Inflammatory macrophage treated with lipopolysaccharide for 4 hours (primary cell): ENCODE data around the gene CHN2.
A peak's percentile ranks its signal among the peaks of the same experiment; 100 is the strongest.

Source experiments
- DNase-seq: peaks from one replicate; pipeline ENCODE4 v3.0.0-alpha.2; 2020

CHN2 gene

DNA sequence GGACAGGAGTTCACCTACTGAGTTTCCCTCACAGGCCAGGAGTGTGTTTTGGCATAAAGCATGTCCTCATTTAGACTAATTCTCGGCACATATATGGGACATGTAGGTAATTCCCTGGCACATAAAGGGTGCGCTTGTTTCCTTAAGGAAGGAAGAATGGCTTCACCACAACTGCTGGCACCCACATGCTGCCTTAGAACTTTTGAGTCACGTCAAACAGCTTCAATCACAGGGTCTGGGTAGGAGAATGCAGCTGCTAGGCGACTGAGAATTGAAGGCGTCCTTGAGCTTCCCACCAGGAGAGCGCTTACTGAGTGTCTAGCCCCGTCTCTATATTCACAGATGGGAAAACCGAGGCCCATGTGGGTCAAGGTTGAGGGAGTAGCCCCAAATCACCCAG lies 146.1 kb downstream of the CHN2 start:
- DNase-seq: no peak

DNA sequence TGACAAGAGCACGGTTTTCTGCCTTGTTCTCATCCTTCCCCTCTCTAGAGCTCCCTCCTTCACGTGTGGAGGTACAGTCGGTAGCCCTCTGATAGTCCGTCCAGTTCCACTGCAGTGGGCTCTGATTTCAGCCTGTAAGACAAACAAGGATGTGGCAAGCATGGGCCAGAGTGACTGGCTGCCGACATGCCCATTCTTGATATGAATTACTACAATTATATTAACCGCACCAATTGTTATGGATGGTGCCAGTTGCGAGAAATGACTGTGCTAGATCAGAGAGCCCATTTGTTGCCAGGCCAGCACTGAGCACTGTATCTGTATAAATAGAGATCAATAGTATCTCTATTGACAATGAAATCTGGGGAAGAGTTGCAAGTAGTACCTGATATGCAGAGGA lies 146.6 kb downstream of the CHN2 start:
- no peak for DNase-seq

DNA sequence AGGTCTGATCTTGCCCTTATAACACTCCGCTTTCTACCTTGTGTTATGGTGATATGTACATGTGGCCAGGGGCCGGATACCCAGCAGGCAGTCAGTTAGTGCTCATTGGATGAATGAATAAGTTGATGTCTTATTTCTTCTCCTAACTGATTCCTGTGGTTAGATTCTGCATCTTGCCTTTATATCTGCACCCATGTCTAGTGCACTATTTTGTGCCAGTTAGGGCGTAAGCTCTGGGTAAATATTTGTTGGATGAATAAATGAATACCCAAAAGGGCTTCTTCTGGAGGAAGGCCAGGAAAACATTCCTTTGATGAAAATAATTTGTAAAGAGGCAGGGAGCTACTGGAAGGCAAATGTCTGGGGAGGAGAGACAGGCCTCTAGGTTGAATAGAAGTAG lies 148.2 kb downstream of the CHN2 start:
- DNase-seq: no peak

DNA sequence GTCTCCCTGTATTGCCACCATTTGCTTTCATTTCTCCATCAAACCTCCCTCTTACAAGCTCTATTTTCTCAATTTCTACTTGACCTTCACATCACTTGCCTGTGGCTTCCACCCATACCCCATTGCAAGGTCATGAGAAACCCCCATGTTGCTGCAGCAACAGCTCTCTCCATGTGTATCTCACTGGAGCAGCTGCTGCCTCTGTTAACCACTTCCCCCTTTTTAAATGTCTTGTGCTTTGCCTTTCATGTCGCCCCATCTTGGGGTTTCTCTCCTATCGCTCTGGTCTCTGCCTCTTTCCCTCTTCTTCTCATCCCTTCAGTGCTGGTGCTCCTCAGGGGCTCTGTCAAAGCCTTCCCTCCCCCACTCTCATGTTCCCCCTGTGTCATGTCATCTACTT lies 148.8 kb downstream of the CHN2 start:
- DNase-seq: peak; percentile 60

DNA sequence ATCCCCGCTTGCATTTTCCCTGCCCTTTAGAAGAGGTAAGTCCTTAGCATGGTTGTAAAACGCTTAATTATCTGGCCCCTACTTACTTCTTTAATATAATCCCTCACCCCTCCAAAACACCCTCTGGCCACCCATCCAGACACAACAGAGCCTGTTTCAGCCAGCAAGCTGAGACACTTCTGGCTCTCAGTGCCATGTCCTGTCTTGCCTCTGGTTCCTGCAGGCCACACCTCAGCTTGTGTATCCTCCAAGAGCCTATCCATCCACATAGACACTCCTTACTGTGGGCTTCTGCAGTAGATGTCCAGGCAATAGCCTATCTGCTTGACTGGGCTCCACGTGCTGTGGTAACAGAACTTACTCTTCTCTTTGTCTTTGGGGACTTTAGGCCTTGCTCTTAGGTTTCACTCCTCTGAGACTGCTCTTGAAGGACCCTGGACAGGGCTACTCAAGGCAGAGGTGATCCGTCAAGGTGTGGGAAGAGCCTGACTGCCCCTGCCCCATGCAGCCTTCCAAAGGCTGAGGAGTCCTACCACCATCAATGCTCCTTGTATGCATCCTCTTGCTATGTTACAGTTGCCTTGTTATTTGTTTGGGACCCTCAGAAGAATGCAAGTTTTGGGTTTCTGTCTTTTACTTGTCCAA lies 149.9 kb downstream of the CHN2 start:
- no peak for DNase-seq

DNA sequence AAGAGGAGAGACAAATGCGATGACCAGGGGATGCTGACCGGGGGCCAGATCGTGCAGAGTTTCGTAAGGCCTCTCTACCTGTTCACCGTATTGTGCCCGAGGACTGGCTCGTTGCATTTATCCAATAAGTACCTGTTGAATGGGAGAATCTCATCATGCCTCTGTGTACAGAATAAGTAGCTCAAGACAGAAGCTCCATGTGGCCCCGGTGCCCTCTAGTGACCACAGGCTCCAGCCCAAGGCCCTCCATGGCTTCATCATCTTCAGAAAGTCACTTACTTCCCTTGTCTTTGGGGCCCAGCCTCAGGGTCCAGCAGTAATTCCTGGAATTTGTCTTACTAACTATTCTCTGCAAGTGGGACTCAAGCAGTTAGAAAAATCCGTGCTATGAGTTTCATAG lies 151.0 kb downstream of the CHN2 start:
- peak; percentile 63 for DNase-seq

DNA sequence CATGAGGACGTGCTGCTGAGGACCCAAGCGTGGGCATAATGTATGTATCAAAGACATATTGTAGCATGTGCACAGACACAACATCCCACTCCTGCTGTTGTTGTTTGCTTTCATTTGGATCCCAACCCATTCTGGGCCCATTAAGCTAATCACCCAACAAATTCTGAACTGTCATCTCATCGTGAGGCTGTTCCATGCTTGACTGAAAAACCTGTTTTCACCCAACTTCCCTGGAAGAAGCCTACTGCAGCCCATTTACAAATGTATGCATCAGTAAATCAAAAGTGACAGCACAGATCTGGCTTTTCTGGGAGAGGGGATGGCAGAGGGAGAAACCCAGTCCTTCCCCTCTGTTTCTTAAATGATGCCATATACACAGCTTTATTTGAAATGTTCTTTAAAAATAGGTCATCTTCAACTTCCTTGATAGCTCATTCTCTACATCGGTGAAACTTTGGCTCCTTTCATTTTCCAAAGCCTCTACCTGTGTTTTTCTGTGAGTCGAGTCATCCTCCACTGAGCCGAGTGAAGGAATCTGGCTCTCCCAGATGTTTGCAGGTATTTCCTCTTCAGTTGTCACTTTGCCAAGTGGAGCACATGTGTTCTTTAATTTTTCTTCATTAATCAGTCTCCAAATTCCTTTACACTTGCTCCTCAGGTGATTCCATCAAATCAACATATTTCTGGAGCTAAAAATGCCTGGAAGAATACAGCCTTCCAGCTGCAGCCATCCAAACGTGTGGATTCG lies 151.8 kb downstream of the CHN2 start:
- no peak for DNase-seq

DNA sequence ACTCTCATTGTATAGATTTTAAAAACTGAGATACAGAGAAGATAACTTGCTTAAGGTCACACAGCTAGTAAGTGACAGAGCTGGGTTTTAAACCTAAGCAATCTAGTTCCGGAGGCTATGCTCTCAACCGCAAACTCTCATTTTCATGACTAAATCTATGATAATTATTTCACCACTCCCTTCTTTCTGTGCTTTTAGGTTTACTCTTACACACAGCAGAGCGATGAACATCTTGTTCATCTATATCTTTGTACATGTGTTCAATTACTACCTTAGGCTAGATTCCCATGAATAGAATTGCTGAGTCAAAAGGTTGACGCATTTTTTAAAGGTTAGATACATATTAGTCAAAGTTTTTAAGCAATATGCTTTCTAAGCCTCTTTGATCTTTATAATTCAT lies 154.8 kb downstream of the CHN2 start:
- no peak for DNase-seq

DNA sequence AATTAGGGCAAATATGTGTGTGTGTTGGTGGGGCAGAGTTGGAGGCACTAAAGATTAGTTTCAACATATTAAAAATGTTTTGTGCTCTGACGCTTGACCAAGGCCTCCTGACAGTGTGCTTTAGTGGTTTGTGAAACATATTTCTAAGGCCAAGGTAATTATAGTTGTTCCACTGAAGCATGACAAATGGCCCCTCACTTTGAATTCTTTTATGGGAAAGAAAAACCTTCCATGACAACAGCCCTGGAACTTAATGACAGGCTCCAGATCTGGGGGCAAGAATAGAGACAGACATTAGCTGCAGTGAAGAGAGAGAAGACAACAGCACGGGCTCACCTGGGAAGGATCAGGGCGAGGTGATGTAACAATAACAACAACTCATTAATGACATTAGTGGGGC lies 155.8 kb downstream of the CHN2 start:
- DNase-seq: no peak

DNA sequence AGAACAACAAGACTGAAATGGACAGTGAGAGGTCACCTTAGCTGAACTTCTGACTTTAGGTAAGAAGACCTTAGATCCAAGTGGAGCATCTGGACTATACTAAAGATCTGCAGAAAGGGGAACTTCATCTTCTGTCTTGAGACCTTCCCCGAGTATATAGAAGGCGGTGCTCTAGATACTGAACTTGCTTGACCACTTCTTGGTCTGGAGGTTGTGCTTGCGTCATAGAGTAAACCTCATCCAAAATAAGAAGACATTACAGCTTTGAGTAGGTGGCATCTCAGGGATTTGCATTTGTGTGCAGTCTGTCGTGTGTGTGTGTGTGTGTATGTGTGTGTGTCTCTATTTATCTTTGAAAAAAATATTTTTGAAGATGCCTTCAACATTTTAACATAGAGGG lies 157.5 kb downstream of the CHN2 start:
- DNase-seq: peak; percentile 79

DNA sequence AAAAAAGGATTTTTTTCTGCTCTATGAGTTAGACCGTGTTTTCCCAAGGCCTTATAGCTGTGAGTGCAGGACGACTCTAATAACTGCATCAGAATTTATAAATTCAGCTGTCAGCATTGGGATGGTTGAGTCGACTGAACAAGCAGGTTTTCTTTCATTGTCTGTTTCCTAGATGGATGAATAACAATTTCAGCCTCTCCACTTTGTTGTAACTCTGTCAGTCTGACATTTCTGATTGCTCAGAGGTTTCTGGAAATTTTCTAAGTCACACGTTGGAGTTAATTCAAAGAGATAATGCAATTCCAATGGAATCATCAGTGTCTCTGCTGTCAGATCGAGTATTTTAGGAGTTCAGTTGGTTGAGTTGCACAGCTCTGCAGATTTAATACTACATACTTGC lies 159.2 kb downstream of the CHN2 start:
- DNase-seq: no peak

DNA sequence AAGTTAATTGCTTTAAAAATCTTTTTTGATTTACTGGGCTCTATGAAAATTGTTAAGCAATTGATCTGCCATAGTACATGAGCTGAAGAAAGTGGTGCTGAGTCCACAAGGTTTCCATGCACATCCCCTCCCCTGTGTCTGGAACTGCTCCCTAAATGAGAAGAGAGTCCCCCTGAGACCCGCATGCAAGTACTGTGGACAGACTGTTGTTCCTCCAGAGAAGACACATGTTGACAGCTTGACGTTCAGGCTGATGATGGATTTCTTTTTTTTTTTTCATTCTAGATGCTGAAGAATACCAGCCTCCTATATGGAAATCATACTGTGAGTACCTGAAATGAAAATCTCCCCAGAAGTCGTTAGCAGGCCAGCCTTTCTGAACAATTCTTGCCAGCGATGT lies 159.8 kb downstream of the CHN2 start:
- DNase-seq: no peak

DNA sequence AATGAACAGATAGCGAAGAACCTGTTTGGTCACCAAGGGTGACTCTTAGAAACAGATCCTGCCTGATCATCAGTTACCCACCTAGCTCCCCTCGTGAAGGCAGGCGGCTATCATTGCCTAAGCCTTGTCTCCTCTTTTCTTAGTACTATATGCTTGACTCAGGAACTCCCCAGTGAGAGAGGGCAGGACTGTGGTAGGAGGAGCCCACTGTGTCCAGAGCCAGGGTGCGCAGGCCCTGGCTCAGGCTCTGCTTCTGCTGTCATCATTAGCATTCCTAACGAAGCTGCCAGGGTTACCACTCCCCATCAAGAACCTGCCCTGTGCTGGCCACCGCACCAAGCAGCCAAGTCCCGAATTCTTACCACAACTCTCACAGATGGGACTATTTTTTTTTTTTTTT lies 160.8 kb downstream of the CHN2 start:
- DNase-seq: no peak

DNA sequence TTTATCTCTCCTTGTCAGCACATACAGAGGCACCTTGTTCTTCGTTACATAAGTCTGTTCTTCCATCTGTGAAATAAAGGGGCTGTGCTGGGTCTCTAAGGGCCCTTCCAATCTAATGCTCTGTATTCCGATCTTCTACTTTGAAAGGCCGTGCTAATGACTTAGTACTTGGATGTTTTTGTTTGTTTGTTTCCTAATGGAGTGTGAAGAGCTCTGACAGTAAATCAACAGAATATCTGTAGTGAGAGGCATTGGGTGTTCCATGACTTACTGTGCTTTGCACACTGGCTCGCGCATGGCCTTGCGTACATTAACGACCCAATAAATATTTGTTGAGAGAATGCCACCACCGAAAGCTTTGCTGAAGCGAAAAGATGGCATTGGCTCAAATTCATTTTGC lies 162.1 kb downstream of the CHN2 start:
- DNase-seq: no peak

DNA sequence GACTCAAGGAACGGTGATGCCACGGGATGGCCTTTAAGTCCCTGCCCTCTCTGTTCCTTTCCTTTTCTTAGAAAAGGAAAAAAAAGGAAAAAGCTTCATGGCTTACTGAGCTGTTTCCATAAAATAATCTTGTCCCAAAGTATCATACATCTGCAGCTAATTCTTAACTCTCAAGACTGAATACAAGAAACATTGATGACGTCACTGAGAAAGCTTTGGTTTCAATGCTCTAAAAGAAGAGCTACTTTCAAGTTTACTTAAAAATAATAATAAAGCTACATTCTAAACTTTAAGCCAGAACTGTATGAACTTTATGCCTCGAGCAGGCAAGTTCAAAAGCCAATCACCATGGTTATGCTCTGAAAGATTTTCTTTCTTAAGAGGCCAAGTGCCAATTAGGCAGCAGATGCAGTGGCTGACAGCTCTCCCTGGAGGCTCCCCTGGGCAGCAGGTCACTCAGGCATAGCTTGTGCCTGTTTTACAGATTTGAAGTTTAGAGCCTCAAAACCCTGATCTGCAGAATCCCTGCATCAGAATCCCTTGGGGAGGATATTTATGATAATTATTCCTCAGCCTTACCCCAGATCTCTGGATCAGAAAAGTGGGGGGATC lies 165.0 kb downstream of the CHN2 start:
- no peak for DNase-seq

DNA sequence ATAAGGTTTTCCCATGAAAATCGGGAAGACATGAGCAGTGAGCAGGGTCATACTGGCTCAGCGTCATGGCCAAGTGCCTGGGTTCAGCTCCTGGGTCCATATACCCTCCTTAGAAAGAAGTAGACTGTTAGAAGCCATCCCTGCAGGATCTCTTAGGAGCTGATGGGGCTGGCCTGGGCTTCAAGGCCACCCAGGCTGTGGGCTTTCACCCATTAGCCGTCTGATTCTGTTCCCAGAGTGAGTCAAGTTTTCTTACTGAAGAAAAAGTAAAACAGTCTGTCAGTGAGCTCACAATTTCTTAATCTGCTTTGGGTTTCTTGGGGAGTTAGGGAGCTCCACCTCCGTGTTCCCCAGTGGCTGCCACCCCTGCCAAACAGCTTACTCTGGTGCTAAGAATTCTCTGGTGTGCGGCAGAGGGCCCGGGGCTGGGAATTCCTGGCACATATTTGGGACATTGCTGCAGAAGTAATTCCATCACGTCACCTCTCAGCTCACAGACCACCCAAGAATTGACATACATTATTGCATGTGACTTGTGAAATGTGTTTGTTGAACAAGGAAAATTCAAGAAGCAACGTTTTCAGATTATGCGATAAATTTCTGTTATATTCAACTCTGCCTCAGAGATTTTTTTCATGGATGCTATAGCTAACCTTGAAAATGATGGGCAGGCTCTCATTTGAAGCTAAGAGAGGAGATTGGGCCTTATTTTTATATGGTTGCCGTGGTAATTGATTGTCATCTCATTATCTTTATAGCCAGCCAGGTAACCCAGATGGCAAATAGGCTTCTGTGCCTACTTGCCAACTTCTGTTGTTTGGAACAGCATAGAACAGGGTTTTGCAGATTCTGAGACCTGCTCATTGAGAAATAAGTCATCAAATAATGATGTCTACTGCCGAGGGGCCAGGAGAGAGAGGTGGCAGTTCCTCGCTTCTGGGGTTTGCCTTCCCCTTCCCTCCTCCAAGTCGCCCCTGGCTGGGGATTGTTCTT lies 166.4 kb downstream of the CHN2 start:
- no peak for DNase-seq

DNA sequence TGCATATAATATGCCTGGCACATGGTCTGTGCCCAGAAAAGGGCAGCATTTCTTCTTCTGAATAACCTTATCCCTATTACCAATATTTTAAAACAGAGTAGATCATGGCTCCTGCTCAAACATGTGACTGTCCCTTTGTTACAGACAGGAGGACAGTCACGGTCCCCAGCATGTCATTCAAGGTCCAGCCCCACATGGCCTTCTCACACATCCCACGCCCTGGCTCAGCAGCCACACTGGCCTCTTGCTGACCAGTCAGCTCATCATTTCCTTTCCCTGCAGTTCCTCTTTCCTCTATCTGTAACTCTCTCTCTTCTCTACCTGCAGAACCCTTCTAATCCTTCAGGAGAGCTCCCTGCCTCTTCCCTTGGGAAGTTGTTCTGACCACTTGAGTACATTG lies 167.8 kb downstream of the CHN2 start:
- peak; percentile 48 for DNase-seq

DNA sequence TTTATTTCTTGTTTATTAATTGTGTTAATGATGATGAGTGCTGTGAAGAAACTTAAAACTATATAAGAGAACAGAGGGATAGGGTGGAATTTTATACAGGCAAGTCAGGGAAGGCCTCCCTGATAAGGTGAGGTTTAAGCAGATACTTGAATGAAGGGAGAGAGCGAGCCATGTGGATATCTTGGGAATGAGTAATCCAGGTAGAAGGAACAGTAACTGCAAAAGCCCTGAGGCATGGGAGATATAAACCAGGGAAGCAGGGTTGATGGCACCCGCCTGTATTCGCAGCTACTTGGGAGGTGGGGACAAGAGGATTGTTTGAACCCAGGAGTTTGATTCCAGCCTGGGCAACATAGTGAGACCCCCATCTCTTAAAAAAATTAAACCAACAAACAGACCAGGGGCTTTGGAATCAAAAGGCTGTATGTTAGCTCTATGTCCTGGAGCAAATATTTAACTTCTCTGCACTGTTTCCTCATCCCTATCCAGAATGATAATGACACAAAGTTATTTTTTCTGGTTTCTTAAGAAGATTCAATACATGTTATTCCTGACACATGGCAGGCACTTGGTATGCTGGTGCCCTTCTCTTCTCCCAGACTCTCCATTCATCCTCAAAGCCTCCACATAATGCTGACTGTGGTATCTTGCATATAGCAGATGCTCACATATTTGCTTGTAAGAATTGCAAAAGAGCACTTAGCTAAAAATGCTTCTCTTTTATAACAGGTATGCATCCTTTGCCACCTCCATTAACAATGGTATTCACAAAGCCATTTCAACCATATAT lies 169.3 kb downstream of the CHN2 start:
- DNase-seq: no peak

DNA sequence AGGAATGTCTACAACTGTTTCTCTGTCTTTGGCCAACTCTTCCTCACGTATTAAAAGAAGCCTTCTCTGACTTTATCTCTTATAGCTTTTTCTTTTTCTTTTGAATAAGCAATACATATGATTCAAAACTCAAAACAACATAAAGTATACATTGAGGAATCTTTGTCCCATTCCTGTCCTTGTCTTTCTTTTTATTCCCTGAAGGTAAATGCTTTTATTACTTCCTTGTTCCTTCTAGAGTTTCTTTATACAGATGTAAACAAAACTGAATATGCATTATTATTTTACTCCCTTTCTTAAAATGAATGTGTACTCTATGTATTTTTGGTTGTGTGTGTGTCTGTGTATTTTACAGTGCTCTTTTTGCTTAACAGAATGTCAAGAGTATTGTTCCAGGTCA lies 170.1 kb downstream of the CHN2 start:
- DNase-seq: no peak

DNA sequence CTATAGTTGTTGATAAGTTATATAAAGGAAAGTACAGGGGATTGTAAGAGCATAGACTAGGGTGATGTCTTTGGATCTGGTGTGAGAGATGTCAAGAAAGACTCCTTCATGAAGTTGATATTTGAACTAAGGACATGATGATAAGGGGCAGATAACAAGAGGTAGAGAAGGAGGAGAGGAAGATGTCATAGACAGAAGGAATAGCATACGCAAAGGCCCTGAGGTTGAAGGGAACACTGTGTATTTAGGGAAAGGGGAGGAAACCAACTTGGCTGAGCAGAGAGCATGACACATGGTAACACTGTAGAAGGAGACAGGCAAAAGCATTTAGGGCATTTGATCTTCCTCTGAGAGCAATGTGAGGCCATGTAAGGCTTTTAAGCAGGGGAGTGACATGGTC lies 170.8 kb downstream of the CHN2 start:
- DNase-seq: no peak

DNA sequence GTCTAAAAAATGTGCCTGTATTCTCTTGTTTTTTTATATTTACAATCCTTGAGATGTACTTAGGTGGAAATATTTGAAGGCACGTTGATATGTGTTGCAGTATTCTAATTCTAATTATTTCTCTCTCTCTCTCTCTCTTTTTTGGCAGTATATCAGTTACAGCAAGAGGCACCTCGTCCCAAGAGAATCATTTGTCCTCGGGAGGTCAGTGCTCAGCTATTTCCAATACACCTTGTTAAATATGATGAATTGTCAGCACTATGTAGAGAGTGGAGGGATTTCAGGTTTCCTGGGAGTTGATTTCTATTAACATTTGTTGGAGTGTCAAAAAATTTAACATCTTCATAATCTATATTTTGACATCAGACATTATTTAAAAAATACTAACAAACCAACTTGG lies 173.2 kb downstream of the CHN2 start:
- DNase-seq: no peak

DNA sequence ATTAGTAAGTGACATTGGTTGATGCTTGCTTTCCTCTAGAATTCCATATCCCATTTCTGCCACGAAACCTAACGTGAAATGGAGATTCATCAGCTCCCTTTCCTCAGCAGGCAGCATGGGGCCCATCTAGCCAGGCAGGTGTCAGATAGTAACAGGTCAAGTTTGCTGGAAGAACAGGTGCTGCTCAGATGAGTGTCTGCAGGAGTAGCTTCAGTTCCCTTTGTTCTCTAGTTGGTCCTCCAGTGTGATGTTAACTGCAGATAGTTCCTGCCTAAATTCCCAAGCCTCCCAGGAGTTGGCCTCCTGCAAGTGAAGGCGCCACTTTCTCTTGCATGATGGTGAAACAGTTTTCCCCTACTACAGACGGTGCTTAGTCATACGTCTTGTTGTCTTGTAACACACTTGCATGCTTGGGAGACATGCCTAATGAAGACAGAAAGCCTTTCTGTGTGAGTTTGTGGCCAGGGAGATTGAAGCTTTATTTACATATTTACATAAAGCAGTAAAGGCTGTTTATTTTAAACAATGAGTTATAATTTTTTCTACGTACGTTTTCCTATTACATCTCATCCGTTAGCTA lies 175.4 kb downstream of the CHN2 start:
- peak; percentile 17 for DNase-seq
